Anterior cingulate cortex (tissue), 58 donors: ENCODE results near the gene CT47A7.
"Not testable (repeated sequence)": the region's sequence is repeated elsewhere in the genome, so short reads cannot be mapped to it uniquely, and the experiment has no call there.

Source experiments
- DNase-seq, 58 donors: peaks; one replicate each; lab custom pipeline; 2025; lab: John Stamatoyannopoulos, UW

The CT47A7 gene

GRCh38 chrX:120956500-120956899 lies at the start of gene CT47A7:
TSS of gene CT47A7 (minus strand) at chrX:120956600. CDS start at chrX:120956345, 255 bp downstream.
- DNase-seq, result not testable (repeated sequence)

- DNase-seq, result no peak
These were observed 44.2 kb upstream of the CT47A7 start for GRCh38 chrX:121000589-121000988.

- no peak for DNase-seq
These were observed 43.0 kb upstream of the CT47A7 start for GRCh38 chrX:120999413-120999812.

GRCh38 chrX:120985660-120986059 lies 29.3 kb upstream of the CT47A7 start, which contains the start of gene CT47A1:
TSS of gene CT47A1 (minus strand) at chrX:120985760. CDS start at chrX:120985529, 231 bp downstream.
- not testable (repeated sequence) for DNase-seq
